ENCODE results near the gene HDAC11. TPM values are rescaled to one million over a fixed set of nuclear protein-coding genes. Genes with fewer than 3 reads are reported as not detected.

The HDAC11 gene
- total and polyA plus RNA-seq, 9 of the 15 experiments (the other 6 are each of a cell fraction or from before 2014, with no cell fraction given): 0.60 to 6.0 (median 4.5) TPM

DNA sequence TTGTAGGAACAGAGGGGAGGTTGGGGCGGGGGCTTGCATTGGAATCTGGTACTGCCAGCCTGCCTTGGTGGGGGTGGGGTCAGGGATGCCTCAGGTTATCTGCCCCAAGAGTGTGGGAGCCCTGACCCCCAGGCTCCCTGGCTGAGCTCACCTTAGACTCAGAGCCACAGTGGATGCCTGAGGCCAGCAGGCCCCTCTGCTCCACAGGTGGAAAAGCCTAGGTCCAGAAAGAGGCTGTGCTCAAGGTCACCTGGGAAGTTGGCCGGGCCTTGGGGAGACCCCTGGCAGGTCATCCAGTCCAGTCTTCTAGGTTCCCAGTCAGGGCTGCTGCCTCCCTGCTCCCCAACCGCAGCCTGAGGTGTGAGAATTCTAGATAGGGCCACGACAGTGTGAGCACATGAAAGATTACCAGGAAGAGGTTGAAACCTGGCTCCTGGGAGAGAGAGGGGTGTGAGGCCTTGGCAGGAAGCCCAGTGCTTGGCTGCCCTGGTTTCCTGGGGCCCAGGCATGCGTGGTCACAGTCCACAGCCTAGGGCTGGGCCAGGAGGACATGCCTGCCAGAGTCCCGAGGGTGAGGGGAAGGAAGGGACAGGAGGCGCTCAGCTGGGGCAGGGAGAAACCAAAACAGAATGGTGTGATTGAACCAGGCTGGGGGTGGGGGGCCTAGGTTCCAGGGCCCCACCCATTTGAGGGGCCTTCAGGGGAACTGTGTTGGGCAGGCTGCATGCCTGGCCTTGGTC, 4.9 kb downstream of the HDAC11 start (continued):
- TF ChIP-seq HOXB6 (CRISPR knock-in tag; IDR thresholded peaks at IDR 0.05; ENCODE audit: borderline replicate concordance) (no peak), TAF7 (tag; IDR thresholded peaks at IDR 0.05) (no peak), ZNF124 (CRISPR knock-in tag; IDR thresholded peaks at IDR 0.05) (no peak), BRD4 (IDR thresholded peaks at IDR 0.05) (no peak), KDM5B (IDR thresholded peaks at IDR 0.05; ENCODE audit: insufficient replicate concordance, low read depth, low read length) (peak; percentile 33), ZNF184 (CRISPR knock-in tag; IDR thresholded peaks at IDR 0.05) (no peak), CCNT2 (IDR thresholded peaks at IDR 0.05; ENCODE audit: borderline replicate concordance, extremely low read depth, insufficient read length, low read depth, low read length) (peak; percentile 94), SFPQ (IDR thresholded peaks at IDR 0.05; ENCODE audit: low read depth, low read length) (no peak), RHOXF2B (CRISPR knock-in tag; conservative IDR thresholded peaks at IDR 0.05) (peak; percentile 77; the same call in 1 of the 2 replicates), LARP7 (IDR thresholded peaks at IDR 0.05) (no peak), ARID3B (CRISPR knock-in tag; IDR thresholded peaks at IDR 0.05; ENCODE audit: borderline replicate concordance) (no peak), ZNF57 (CRISPR knock-in tag; IDR thresholded peaks at IDR 0.05) (no peak), ZNF408 (CRISPR knock-in tag; IDR thresholded peaks at IDR 0.05; ENCODE audit: low read depth) (no peak), ZNF583 (CRISPR knock-in tag; IDR thresholded peaks at IDR 0.05) (0 out of 2 replicates have a peak, but pooled peaks have one; percentile 60), NCOR1 (IDR thresholded peaks at IDR 0.05) (peak; percentile 96), ZNF133 (CRISPR knock-in tag; IDR thresholded peaks at IDR 0.05) (no peak), TAF15 (IDR thresholded peaks at IDR 0.05; ENCODE audit: low read depth, low read length) (no peak), MLLT1 (IDR thresholded peaks at IDR 0.05) (peak in 1 of 2 experiments; percentile 98; a peak in 2 of 4 replicates), GTF2B (IDR thresholded peaks at IDR 0.05; ENCODE audit: extremely low read depth, insufficient read length) (no peak)
- TF ChIP-seq, protein P1, sequence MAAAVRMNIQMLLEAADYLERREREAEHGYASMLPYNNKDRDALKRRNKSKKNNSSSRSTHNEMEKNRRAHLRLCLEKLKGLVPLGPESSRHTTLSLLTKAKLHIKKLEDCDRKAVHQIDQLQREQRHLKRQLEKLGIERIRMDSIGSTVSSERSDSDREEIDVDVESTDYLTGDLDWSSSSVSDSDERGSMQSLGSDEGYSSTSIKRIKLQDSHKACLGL (CRISPR knock-in tag; IDR thresholded peaks at IDR 0.05; ENCODE audit: borderline replicate concordance, poor library complexity, severe bottlenecking): no peak

Data from K562 (cell line).